BLaER1 treated with 17β-estradiol and CSF1 and Interleukin-3, amounts not matched to agents 10 nM and 100 nM (cell line): Measurements from ENCODE around the gene STAC2.
"Not testable (repeated sequence)": the region's sequence is repeated elsewhere in the genome, so short reads cannot be mapped to it uniquely, and the experiment has no call there.

ENCODE experiments used
- H3K27ac ChIP-seq, 11 experiments: shearing (Covaris generic); formaldehyde crosslinking; 2 replicates each; pipeline ENCODE4 v1.8.1; 2022
- H3K27me3 ChIP-seq, 11 experiments: shearing (Covaris generic); formaldehyde crosslinking; 2 replicates each; pipeline ENCODE4 v1.8.1; 2022
- H3K36me3 ChIP-seq, 11 experiments: shearing (Covaris generic); formaldehyde crosslinking; 2 replicates each; pipeline ENCODE4 v1.8.1; 2022
- H3K4me1 ChIP-seq, 10 experiments: shearing (Covaris generic); formaldehyde crosslinking; 2 replicates each; pipeline ENCODE4 v1.8.1; 2022
- H3K4me2 ChIP-seq, 11 experiments: shearing (Covaris generic); formaldehyde crosslinking; 2 replicates each; pipeline ENCODE4 v1.8.1; 2022
- H3K4me3 ChIP-seq, 10 experiments: shearing (Covaris generic); formaldehyde crosslinking; 2 replicates each; pipeline ENCODE4 v1.8.1; 2022
- H3K9ac ChIP-seq, 11 experiments: shearing (Covaris generic); formaldehyde crosslinking; 2 replicates each; pipeline ENCODE4 v1.8.1; 2022
- H3K9me3 ChIP-seq, 11 experiments: shearing (Covaris generic); formaldehyde crosslinking; replicated peaks in 1 of 11; 2 replicates each; pipeline ENCODE4 v1.8.1; 2022
- H4K20me1 ChIP-seq, 11 experiments: shearing (Covaris generic); formaldehyde crosslinking; 2 replicates each; pipeline ENCODE4 v1.8.1; 2022
- Cebpa-rat ChIP-seq, 11 experiments: shearing (Covaris generic); IDR thresholded peaks; 2 replicates each; pipeline ENCODE4 v1.8.1; 2022

STAC2 gene

GRCh38 chr17:39170109-39170508, 55.6 kb downstream of the STAC2 start:
- Histone ChIP-seq H3K36me3 (peaks cover 0 to 2% (median 0%) of the 10 kb centered on the region in 11 experiments; a peak in 2 of 22 replicates), H3K9me3 (peaks cover 0 to 7% (median 5%) of the 10 kb centered on the region in 11 experiments; a peak in 6 of 22 replicates), H4K20me1 (peaks cover 0 to 36% (median 7%) of the 10 kb centered on the region in 11 experiments; a peak in 10 of 22 replicates), H3K27me3 (peaks cover 14 to 40% (median 18%) of the 10 kb centered on the region in 11 experiments), H3K4me3 (no peak overlapping the region), H3K27ac (peak overlapping the region in 7 of 11 experiments; percentile 3 to 85 (median 74); a peak in 8 of 22 replicates), H3K4me1 (peaks cover 68 to 99% (median 96%) of the 10 kb centered on the region in 10 experiments), H3K4me2 (peak overlapping the region; percentile 28 to 99 (median 76)), H3K9ac (peak overlapping the region in 3 of 11 experiments; percentile 7 to 48 (median 36); a peak in 3 of 22 replicates)
- TF ChIP-seq Cebpa-rat (IDR thresholded peaks at IDR 0.05): no peak

GRCh38 chr17:39169518-39169917, 56.2 kb downstream of the STAC2 start:
- H3K9me3 ChIP-seq: peaks cover 0 to 7% (median 5%) of the 10 kb centered on the region in 11 experiments; a peak in 6 of 22 replicates
- peaks cover 0 to 30% (median 5%) of the 10 kb centered on the region in 11 experiments; a peak in 8 of 22 replicates for H4K20me1 ChIP-seq
- peak overlapping the region in 8 of 11 experiments; percentile 33 to 85 (median 70); a peak in 15 of 22 replicates for H3K27ac ChIP-seq
- H3K4me3 ChIP-seq: no peak overlapping the region
- peaks cover 65 to 99% (median 96%) of the 10 kb centered on the region in 10 experiments for H3K4me1 ChIP-seq
- peaks cover 20 to 43% (median 24%) of the 10 kb centered on the region in 11 experiments for H3K27me3 ChIP-seq
- peak overlapping the region; percentile 28 to 99 (median 76); a peak in 21 of 22 replicates for H3K4me2 ChIP-seq
- no peaks in the 10 kb centered on the region for H3K36me3 ChIP-seq
- peak overlapping the region in 4 of 11 experiments; percentile 12 to 40 (median 16); a peak in 5 of 22 replicates for H3K9ac ChIP-seq
- no peak for TF ChIP-seq Cebpa-rat (IDR thresholded peaks at IDR 0.05)

GRCh38 chr17:39169101-39169500, 56.6 kb downstream of the STAC2 start:
- H3K9ac ChIP-seq: peak overlapping the region in 4 of 11 experiments; percentile 12 to 40 (median 16); a peak in 5 of 22 replicates
- no peak for TF ChIP-seq Cebpa-rat (IDR thresholded peaks at IDR 0.05)

GRCh38 chr17:39168503-39168902, 57.2 kb downstream of the STAC2 start:
- H3K4me2 ChIP-seq: peak overlapping the region; percentile 90 to 99 (median 94)
- peak overlapping the region in 9 of 11 experiments; percentile 64 to 82 (median 78); a peak in 17 of 22 replicates for H3K27ac ChIP-seq
- peak overlapping the region in 5 of 11 experiments; percentile 53 to 74 (median 62); a peak in 8 of 22 replicates for H3K9ac ChIP-seq
- not testable (repeated sequence) for H3K4me3 ChIP-seq, H3K9me3 ChIP-seq, H3K36me3 ChIP-seq
- peaks cover 64 to 99% (median 92%) of the 10 kb centered on the region in 10 experiments for H3K4me1 ChIP-seq
- peaks cover 0 to 20% (median 0%) of the 10 kb centered on the region in 11 experiments; a peak in 6 of 22 replicates for H4K20me1 ChIP-seq
- peaks cover 20 to 34% (median 25%) of the 10 kb centered on the region in 11 experiments for H3K27me3 ChIP-seq

More at GRCh38 chr17:39169101-39169500, 56.6 kb downstream of the STAC2 start:
- Histone ChIP-seq H3K36me3 (no peaks in the 10 kb centered on the region), H4K20me1 (peaks cover 0 to 26% (median under 1%) of the 10 kb centered on the region in 11 experiments; a peak in 8 of 22 replicates), H3K4me2 (peak overlapping the region; percentile 28 to 99 (median 76); a peak in 21 of 22 replicates), H3K4me3 (no peak overlapping the region), H3K4me1 (peaks cover 65 to 99% (median 96%) of the 10 kb centered on the region in 10 experiments), H3K27me3 (peaks cover 20 to 40% (median 26%) of the 10 kb centered on the region in 11 experiments), H3K27ac (peak overlapping the region in 8 of 11 experiments; percentile 33 to 85 (median 75); a peak in 15 of 22 replicates), H3K9me3 (peaks cover 0 to 7% (median 5%) of the 10 kb centered on the region in 11 experiments; a peak in 6 of 22 replicates)

- H3K36me3 ChIP-seq: no peaks in the 10 kb centered on the region
- H3K27me3 ChIP-seq: peaks cover 17 to 27% (median 23%) of the 10 kb centered on the region in 11 experiments
- peaks cover 0 to 7% (median 5%) of the 10 kb centered on the region in 11 experiments; a peak in 6 of 22 replicates for H3K9me3 ChIP-seq
- TF ChIP-seq Cebpa-rat (IDR thresholded peaks at IDR 0.05): no peak
- peak overlapping the region in 10 of 11 experiments; percentile 13 to 82 (median 78); a peak in 18 of 22 replicates for H3K27ac ChIP-seq
- H4K20me1 ChIP-seq: peaks cover 0 to 12% (median 0%) of the 10 kb centered on the region in 11 experiments; a peak in 1 of 22 replicates
- H3K4me1 ChIP-seq: peaks cover 63 to 97% (median 87%) of the 10 kb centered on the region in 10 experiments
- H3K9ac ChIP-seq: peak overlapping the region in 9 of 11 experiments; percentile 53 to 74 (median 66); a peak in 16 of 22 replicates
- H3K4me3 ChIP-seq: peak overlapping the region in 3 of 10 experiments; percentile 0 to 70 (median 31); a peak in 3 of 20 replicates
- H3K4me2 ChIP-seq: peak overlapping the region; percentile 90 to 99 (median 94)
Measured at GRCh38 chr17:39167476-39167875, 58.3 kb downstream of the STAC2 start.

GRCh38 chr17:39166437-39167335, 59.1 kb downstream of the STAC2 start:
- peaks cover 0 to 7% (median 0%) of the 10 kb centered on the region in 11 experiments; a peak in 1 of 22 replicates for H4K20me1 ChIP-seq
- peak overlapping the region in 10 of 11 experiments; percentile 13 to 82 (median 78); a peak in 19 of 22 replicates for H3K27ac ChIP-seq
- H3K4me2 ChIP-seq: peak overlapping the region; percentile 90 to 99 (median 94)
- H3K9me3 ChIP-seq: peaks cover 0 to 7% (median 5%) of the 10 kb centered on the region in 11 experiments; a peak in 6 of 22 replicates
- peaks cover 17 to 27% (median 23%) of the 10 kb centered on the region in 11 experiments for H3K27me3 ChIP-seq
- no peaks in the 10 kb centered on the region for H3K36me3 ChIP-seq
- peaks cover 64 to 97% (median 87%) of the 10 kb centered on the region in 10 experiments for H3K4me1 ChIP-seq
- peak overlapping the region in 8 of 10 experiments; percentile 0 to 70 (median 58); a peak in 7 of 20 replicates for H3K4me3 ChIP-seq
- TF ChIP-seq Cebpa-rat (IDR thresholded peaks at IDR 0.05): no peak
- peak overlapping the region in 9 of 11 experiments; percentile 53 to 74 (median 68); a peak in 17 of 22 replicates for H3K9ac ChIP-seq

- Histone ChIP-seq H3K9me3 (peaks cover 0 to 7% (median 5%) of the 10 kb centered on the region in 11 experiments; a peak in 6 of 22 replicates), H3K4me1 (peaks cover 69 to 97% (median 87%) of the 10 kb centered on the region in 10 experiments), H3K27ac (peak within 1 kb of the TSS in 10 of 11 experiments; percentile 41 to 82 (median 78); a peak in 20 of 22 replicates), H3K4me2 (peak within 1 kb of the TSS; percentile 90 to 99 (median 94)), H4K20me1 (peaks cover 0 to 7% (median 0%) of the 10 kb centered on the region in 11 experiments; a peak in 1 of 22 replicates), H3K27me3 (peaks cover 17 to 27% (median 23%) of the 10 kb centered on the region in 11 experiments), H3K36me3 (no peaks in the 10 kb centered on the region), H3K9ac (peak within 1 kb of the TSS; percentile 53 to 74 (median 68)), H3K4me3 (peak within 1 kb of the TSS; percentile 46 to 70 (median 58))
- no peak for TF ChIP-seq Cebpa-rat (IDR thresholded peaks at IDR 0.05)
Measured at GRCh38 chr17:39165841-39166349, 59.9 kb downstream of the STAC2 start, which contains the start of gene ARL5C. Gene ARL5C, minus strand, starts transcription at chr17:39166161. Its CDS starts 401 bp downstream, at chr17:39165760.
